Measurements from ENCODE around the gene NIPA2. TPM values are rescaled to one million over a fixed set of nuclear protein-coding genes. Genes with fewer than 3 reads are reported as not detected.

NIPA2 gene
- total and polyA plus RNA-seq, 2 of the 13 experiments (the other 11 are each of a cell fraction or from before 2014, with no cell fraction given): 29.0 to 56.2 TPM

- peak; percentile 43; the same call in 1 of the 2 replicates for TF ChIP-seq ZBTB20 (CRISPR knock-in tag; IDR thresholded peaks at IDR 0.05; ENCODE audit: borderline replicate concordance, low read depth)
- TF ChIP-seq TARDBP (CRISPR knock-in tag; IDR thresholded peaks at IDR 0.05): peak; percentile 33; the same call in 1 of the 2 replicates
- TF ChIP-seq SIN3B (IDR thresholded peaks at IDR 0.05; ENCODE audit: low read length): peak; percentile 77; the same call in 1 of the 2 replicates
- no peak for TF ChIP-seq SP2 (CRISPR knock-in tag; IDR thresholded peaks at IDR 0.05)
- TF ChIP-seq ZNF792 (CRISPR knock-in tag; IDR thresholded peaks at IDR 0.05): 0 out of 2 replicates have a peak, but pooled peaks have one; percentile 26
- no peak for TF ChIP-seq SNRNP70 (IDR thresholded peaks at IDR 0.05; ENCODE audit: low read depth, low read length)
- 0 out of 2 replicates have a peak, but pooled peaks have one; percentile 24 for TF ChIP-seq ARID2 (CRISPR knock-in tag; IDR thresholded peaks at IDR 0.05; ENCODE audit: borderline replicate concordance)
- 0 out of 2 replicates have a peak, but pooled peaks have one; percentile 59 for TF ChIP-seq LBX2 (CRISPR knock-in tag; IDR thresholded peaks at IDR 0.05; ENCODE audit: borderline replicate concordance)
- 0 out of 2 replicates have a peak, but pooled peaks have one; percentile 30 for TF ChIP-seq ZNF816 (CRISPR knock-in tag; IDR thresholded peaks at IDR 0.05; ENCODE audit: borderline replicate concordance)
- TF ChIP-seq TFAP4 (IDR thresholded peaks at IDR 0.05; ENCODE audit: borderline replicate concordance, low read depth): peak; percentile 47; the same call in 1 of the 2 replicates
- peak; percentile 72; the same call in 1 of the 2 replicates for TF ChIP-seq YEATS2 (CRISPR knock-in tag; IDR thresholded peaks at IDR 0.05; ENCODE audit: borderline replicate concordance)
- 0 out of 2 replicates have a peak, but pooled peaks have one; percentile 42 for TF ChIP-seq E2F1 (CRISPR knock-in tag; IDR thresholded peaks at IDR 0.05)
- peak; percentile 75; the same call in 1 of the 2 replicates for TF ChIP-seq ARHGAP35 (CRISPR knock-in tag; IDR thresholded peaks at IDR 0.05; ENCODE audit: borderline replicate concordance)
- peak; percentile 45; the same call in 1 of the 2 replicates for TF ChIP-seq BORCS8-MEF2B (CRISPR knock-in tag; IDR thresholded peaks at IDR 0.05)
- 0 out of 2 replicates have a peak, but pooled peaks have one; percentile 65 for TF ChIP-seq ZFP36L1 (CRISPR knock-in tag; IDR thresholded peaks at IDR 0.05)
- 0 out of 2 replicates have a peak, but pooled peaks have one; percentile 35 for TF ChIP-seq KLF6 (CRISPR knock-in tag; IDR thresholded peaks at IDR 0.05)
- TF ChIP-seq KDM2A (CRISPR knock-in tag; IDR thresholded peaks at IDR 0.05; ENCODE audit: borderline replicate concordance, low read depth): peak; percentile 80
- TF ChIP-seq RBM39 (IDR thresholded peaks at IDR 0.05; ENCODE audit: low read depth, low read length, poor library complexity, severe bottlenecking): no peak
- no peak for TF ChIP-seq RCOR2 (CRISPR knock-in tag; IDR thresholded peaks at IDR 0.05)
- TF ChIP-seq JUND (CRISPR knock-in tag; IDR thresholded peaks at IDR 0.05): 0 out of 2 replicates have a peak, but pooled peaks have one; percentile 29
- peak; percentile 86 for TF ChIP-seq TAF1 (CRISPR knock-in tag; IDR thresholded peaks at IDR 0.05)
- peak; percentile 94 for TF ChIP-seq KMT2A (CRISPR knock-in tag; IDR thresholded peaks at IDR 0.05)
- no peak for TF ChIP-seq ZBTB7A (CRISPR knock-in tag; IDR thresholded peaks at IDR 0.05)
- TF ChIP-seq ZNF780A (CRISPR knock-in tag; IDR thresholded peaks at IDR 0.05): no peak
- TF ChIP-seq ZFY (CRISPR knock-in tag; IDR thresholded peaks at IDR 0.05): peak; percentile 86
- TF ChIP-seq CREBL2 (CRISPR knock-in tag; IDR thresholded peaks at IDR 0.05; ENCODE audit: borderline replicate concordance): no peak; the same call in 1 of the 2 replicates
- peak; percentile 86 for TF ChIP-seq ZNF563 (CRISPR knock-in tag; IDR thresholded peaks at IDR 0.05)
- TF ChIP-seq ZNF891 (CRISPR knock-in tag; IDR thresholded peaks at IDR 0.05): peak; percentile 78; the same call in 1 of the 2 replicates
Measured at GRCh38 chr15:22838292-22839042, at the start of gene NIPA2 (continued).
